HG02885 (cell line): ENCODE measurements around the gene FILIP1L.

Experiments used
- ATAC-seq: cut with Tn5 transposase; IDR thresholded peaks from one replicate; pipeline ENCODE4 v1.9.1; 2021; ENCODE audit warnings: mild to moderate bottlenecking; ENCODE audit not compliant: unreplicated experiment, poor library complexity

FILIP1L gene

GRCh38 chr3:100114413-100115030 is at the start of gene FILIP1L:
Gene FILIP1L (minus strand): TSS chr3:100114501.
- ATAC-seq: no peak

- no peak for ATAC-seq
Observed at GRCh38 chr3:100163787-100164186, 49.5 kb upstream of the FILIP1L start.

DNA sequence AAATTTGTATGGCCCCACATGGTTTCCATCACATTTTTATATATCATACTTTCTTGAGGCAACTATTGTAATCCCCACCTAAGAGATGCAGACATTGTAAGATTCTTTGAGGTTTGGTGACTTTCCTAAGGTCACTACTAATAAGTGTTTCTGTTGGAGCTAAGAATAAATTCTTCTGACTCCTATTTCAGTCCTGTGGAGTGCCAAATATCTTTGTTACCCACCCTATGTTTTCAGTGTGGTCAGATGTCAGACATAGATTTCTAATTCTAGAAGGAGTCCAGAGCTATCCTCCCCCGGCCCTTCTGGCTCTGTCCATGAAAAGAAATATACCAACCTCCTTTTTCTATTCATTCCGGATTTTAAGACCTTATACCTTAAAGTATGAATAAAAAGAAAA is 46.2 kb upstream of the FILIP1L start:
- no peak for ATAC-seq

DNA sequence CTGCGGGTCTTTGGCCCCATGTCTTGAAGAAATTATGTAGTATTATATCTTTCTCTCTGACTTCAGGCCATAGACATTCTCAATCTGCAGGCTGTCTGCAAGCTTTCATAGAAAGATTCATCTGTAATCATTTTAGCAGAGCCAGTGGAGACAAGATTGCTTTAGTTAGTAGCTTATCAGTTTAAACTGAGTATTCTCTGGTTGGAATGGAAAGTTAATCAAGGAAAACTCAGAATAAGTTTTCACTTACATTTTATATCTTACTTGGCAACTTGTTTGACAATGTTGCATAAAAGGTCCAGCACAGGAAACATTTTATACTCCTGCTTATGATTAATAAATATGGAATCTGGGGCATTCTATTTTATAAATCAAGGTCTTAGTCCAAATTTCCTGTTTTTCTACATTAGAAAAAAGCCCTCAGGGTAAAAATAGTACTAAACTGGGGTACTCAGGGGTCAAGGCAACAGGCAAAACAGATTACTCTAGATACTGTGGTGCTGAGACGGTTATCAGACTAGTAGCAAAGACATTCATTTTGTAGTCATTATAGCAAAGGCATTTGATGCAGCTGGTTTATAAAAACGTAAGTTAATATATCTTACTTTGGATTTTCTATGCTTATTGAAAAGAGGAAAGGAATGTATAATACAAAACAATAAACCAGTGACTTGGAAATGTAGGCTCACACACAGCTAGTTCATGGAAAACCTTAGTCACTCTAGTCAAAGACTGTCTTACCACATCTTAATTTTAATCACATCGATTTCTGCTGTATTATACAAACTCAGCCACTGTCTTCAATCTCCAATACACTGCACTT is 45.2 kb upstream of the FILIP1L start:
- no peak for ATAC-seq

DNA sequence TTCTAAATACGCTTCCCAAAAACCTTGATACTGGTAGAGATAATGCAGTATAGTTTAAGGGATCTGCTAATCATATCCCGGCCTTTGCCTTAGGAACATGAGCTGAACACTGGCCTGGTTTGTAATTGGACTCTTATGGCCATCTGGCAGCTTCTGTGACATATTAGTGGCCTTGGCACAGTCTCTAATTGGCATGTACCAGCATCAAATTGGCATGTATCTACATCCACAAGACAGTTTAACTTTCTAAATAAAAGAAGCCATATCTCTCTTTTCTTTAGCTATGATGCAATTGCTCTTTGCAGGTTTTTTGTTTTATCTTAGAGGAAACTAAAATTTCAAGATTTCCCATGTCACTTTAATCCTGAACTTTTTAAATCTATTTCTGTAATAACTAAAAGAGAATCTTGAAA is 44.6 kb upstream of the FILIP1L start:
- ATAC-seq: no peak

- ATAC-seq: no peak
Observed at GRCh38 chr3:100157685-100158084, 43.4 kb upstream of the FILIP1L start.

DNA sequence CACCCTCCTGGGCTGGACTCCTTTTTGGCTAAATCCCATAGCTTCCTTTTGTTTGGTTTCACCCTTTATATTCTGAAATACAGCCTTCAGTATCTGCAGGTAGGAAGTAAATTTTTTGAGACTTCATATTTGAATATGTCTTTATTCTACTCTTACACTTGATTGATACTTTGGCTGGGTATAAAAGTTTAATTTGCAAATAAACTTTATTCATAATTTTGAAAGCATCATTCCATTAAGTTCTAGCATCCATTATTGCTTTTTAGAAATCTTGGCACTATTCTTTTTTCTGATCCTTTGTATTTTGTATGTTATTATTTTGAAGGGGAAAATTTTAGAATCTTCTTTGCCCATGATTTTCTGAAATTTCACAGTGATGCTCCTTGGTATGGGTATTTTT is 41.3 kb upstream of the FILIP1L start:
- no peak for ATAC-seq

GRCh38 chr3:100155128-100155527 is 40.8 kb upstream of the FILIP1L start:
- no peak for ATAC-seq

DNA sequence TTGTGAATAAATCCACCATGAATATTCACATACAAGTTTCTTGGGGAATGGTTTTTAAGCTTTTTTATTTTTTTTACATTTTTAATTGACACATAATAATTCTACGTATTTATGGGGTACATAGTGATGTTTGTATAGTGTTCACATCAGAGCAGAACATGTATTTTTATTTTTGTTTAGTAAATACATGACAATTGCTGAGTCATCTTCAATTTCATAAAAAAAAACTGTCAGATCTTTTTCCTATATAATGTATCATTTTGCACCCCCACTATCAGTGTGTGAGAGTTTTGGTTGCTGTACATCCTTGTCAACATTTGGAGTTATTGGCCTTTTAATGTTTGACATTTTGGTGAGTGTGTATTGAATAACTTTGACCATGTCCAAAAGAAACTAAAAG is 39.9 kb upstream of the FILIP1L start:
- ATAC-seq: no peak

DNA sequence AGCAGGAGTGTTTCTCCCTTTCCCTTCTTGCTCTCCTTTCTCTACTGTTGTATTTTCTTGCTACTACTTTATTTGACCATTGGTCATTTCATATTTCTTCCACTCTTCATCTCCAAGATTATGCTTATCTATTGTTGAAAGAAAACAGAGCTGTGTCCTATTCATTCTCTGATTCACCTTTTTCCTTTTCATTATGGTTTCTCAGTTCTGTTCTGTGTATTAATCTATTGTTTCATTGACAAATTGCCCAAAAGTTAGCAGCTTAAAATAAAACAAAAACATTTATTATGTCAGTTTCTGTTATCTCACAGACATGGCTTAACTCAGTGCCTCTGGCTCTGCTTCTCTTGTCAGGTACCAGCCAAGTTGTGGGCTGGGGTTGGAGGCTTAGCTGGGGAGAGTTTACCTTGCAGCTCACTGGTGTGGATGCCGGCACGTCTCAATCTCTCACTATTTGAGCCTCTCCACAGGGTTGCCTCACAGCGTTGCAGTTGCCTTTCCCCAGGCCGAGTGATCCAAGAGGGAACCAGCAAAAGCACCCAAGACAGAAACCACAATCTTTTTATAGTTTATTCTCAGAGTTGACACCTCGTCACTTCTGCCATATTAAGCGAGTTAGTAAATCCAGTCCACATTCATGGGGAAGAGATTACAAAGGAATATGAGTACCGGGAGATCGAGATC is 36.9 kb upstream of the FILIP1L start:
- ATAC-seq: no peak

DNA sequence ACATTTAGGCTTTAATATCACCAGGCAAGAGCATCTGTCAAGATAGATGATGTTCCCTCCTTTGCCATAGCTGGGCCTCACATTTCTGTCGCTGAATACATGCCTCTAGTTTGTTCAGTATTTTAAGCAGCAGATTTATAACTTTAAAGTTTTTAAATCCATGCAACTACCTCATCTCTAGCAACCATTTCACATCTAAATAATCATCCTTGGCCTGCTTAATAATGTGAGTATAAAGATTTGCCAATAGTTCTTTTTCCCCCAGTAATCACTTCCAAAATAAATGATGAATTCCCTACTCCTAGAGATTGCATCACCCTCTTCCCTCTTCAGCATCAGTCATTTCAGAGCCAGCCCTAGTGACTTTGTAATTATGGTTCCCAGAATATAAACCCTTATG is 36.2 kb upstream of the FILIP1L start:
- ATAC-seq: no peak

- ATAC-seq: no peak
Observed at GRCh38 chr3:100149713-100150415, 35.6 kb upstream of the FILIP1L start.

GRCh38 chr3:100149130-100149529 is 34.8 kb upstream of the FILIP1L start:
- no peak for ATAC-seq

- ATAC-seq: peak; percentile 98
Observed at GRCh38 chr3:100144255-100144866, 30.1 kb upstream of the FILIP1L start.

DNA sequence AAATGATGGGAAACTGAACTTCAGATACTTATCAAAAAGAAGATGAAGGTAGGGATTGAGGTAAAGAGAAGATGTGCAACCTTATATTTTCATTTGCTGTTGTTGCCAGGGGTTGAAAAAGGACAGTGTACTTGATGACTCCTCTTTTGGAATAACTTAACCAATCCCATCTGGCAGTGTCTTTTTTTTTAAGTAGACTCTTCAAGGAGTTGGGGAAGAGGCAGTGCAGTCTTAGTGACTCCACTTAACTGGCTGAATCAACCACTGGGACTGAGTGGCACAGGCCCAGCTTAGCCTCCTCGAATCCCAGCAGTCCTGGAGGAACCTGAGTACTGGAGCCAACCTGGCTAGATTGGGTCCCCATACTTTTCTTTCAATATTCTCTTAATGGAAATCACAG is 27.3 kb upstream of the FILIP1L start:
- no peak for ATAC-seq

DNA sequence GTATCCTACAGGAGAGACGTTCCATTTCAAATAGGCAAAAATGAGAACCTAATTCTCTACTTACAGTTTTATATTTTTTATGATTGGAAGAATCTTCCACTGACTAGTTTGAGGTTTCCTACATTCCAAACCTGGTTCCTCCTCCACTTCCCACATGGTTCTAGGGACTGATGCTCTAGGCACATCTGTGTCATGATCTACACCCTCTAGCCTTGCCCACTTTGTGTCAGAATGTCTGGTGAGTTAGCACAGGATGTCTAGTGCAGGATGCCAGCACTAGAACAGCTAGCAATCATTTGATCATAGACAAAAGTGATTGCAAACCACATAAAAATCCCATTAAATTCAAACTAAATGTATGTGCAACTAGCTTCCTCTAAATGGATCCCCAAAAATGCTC is 26.7 kb upstream of the FILIP1L start:
- ATAC-seq: no peak

- ATAC-seq: no peak
Observed at GRCh38 chr3:100136921-100137320, 22.6 kb upstream of the FILIP1L start.

GRCh38 chr3:100131241-100131640 is 16.9 kb upstream of the FILIP1L start:
- ATAC-seq: no peak

- no peak for ATAC-seq
Observed at GRCh38 chr3:100129941-100130340, 15.6 kb upstream of the FILIP1L start.

GRCh38 chr3:100128565-100128964 is 14.3 kb upstream of the FILIP1L start:
- ATAC-seq: no peak
